Osteocyte (in vitro differentiated cells): ENCODE results near the gene ZNF408. TPM values are rescaled to one million over a fixed set of nuclear protein-coding genes. Genes with fewer than 3 reads are reported as not detected.
"Not testable (repeated sequence)": the region's sequence is repeated elsewhere in the genome, so short reads cannot be mapped to it uniquely, and the experiment has no call there.

ENCODE experiments used
- DNase-seq: peaks from one replicate; pipeline ENCODE4 v3.0.0; 2021; ENCODE audit warnings: mixed read lengths; ENCODE audit not compliant: unreplicated experiment; ENCODE audit errors: extremely low spot score
- H3K27ac Mint-ChIP-seq: one replicate; pipeline ENCODE4 v1.8.0; 2021; ENCODE audit warnings: mild to moderate bottlenecking, mixed read lengths; ENCODE audit not compliant: unreplicated experiment
- H3K27me3 Mint-ChIP-seq: one replicate; pipeline ENCODE4 v1.8.0; 2021; ENCODE audit warnings: mixed read lengths; ENCODE audit not compliant: unreplicated experiment
- H3K36me3 Mint-ChIP-seq: one replicate; pipeline ENCODE4 v1.8.0; 2021; ENCODE audit warnings: mixed read lengths; ENCODE audit not compliant: unreplicated experiment
- H3K4me1 Mint-ChIP-seq: one replicate; pipeline ENCODE4 v1.8.0; 2021; ENCODE audit warnings: mixed read lengths; ENCODE audit not compliant: unreplicated experiment
- H3K4me3 Mint-ChIP-seq: one replicate; pipeline ENCODE4 v1.8.0; 2021; ENCODE audit warnings: mild to moderate bottlenecking, moderate library complexity, mixed read lengths; ENCODE audit not compliant: unreplicated experiment
- H3K9me3 Mint-ChIP-seq: one replicate; pipeline ENCODE4 v1.8.0; 2021; ENCODE audit warnings: mixed read lengths; ENCODE audit not compliant: unreplicated experiment
- CTCF ChIP-seq: fragments of 200-600 bp; sonication (generic); IDR thresholded peaks from 2 replicates; pipeline ENCODE4 v1.5.0; 2021; ENCODE audit warnings: antibody characterized with exemption, mild to moderate bottlenecking, moderate library complexity
- total RNA-seq: library from RNA; stranded (reverse); gene quantifications from 2 replicates; pipeline ENCODE4 v1.2.1, GENCODE V29; 2021

Gene ZNF408
- total RNA-seq, 1 donor from 2014 or later: 11.2 TPM

GRCh38 chr11:46712874-46713576 is 12.2 kb downstream of the ZNF408 start:
- TF ChIP-seq CTCF: no peak
- Mint-ChIP-seq H3K4me1 (peaks cover 24% of the 10 kb centered on the region), H3K27me3 (no peaks in the 10 kb centered on the region), H3K27ac (no peak overlapping the region), H3K36me3 (no peaks in the 10 kb centered on the region), H3K4me3 (no peak overlapping the region), H3K9me3 (no peaks in the 10 kb centered on the region)
- DNase-seq: no peak

DNA sequence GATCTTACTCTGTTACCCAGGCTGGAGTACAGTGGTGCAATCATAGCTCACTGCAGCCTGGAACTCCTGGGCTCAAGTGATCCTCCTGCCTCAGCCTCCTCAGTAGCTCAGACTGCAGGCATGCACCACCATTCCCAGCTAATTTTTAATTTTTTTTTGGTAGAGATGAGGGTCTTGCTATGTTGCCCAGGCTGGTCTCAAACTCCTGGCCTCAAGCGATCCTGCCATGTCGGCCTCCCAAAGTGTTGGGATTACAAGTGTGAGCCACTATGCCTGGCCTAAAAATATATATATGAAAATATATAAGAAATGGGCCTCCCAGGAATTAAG is 17.0 kb downstream of the ZNF408 start:
- not testable (repeated sequence) for DNase-seq, H3K27ac Mint-ChIP-seq, H3K36me3 Mint-ChIP-seq, H3K4me3 Mint-ChIP-seq, H3K9me3 Mint-ChIP-seq, H3K27me3 Mint-ChIP-seq
- peaks cover 24% of the 10 kb centered on the region for H3K4me1 Mint-ChIP-seq

DNA sequence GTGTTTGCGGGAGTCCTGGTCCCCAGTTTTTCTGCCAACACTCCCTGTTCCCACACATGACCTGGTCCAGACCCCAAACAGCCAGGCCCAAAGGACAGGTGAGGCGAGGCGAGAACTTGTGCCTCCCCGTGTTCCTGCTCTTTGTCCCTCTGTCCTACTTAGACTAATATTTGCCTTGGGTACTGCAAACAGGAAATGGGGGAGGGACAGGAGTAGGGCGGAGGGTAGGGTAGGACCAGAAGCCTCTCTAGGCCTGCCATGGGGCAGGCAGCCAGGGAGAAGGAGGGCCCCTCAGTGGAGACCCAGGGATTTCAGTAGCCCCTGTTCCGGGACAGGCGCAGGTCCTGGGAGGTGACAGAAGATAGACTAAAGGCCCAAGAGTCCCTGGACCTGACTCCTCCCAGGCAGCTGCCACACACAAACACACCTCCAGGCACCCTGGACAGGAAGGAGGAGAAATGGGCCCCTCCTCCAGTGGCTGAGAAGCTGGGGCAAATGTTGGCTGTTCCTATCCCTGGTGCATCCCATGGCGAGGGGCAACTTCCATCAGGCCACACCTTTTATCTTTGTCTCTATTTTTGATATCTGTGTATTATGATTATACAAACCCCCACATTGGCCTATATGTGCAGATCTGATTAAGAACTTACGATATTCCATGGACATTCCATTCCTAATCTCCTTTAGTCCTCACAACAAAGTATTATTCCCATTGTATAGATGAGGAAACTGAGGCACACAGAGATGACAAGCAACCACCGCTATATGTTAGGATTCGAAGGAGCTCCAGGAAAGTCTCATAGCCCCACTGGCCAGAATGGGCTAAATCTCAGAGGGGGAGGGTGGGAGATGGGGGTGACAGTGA is 17.6 kb downstream of the ZNF408 start:
- Mint-ChIP-seq H3K4me3 (no peak overlapping the region), H3K9me3 (no peaks in the 10 kb centered on the region), H3K4me1 (peaks cover 24% of the 10 kb centered on the region), H3K36me3 (no peaks in the 10 kb centered on the region), H3K27me3 (no peaks in the 10 kb centered on the region), H3K27ac (no peak overlapping the region)
- no peak for DNase-seq
- TF ChIP-seq CTCF: no peak

DNA sequence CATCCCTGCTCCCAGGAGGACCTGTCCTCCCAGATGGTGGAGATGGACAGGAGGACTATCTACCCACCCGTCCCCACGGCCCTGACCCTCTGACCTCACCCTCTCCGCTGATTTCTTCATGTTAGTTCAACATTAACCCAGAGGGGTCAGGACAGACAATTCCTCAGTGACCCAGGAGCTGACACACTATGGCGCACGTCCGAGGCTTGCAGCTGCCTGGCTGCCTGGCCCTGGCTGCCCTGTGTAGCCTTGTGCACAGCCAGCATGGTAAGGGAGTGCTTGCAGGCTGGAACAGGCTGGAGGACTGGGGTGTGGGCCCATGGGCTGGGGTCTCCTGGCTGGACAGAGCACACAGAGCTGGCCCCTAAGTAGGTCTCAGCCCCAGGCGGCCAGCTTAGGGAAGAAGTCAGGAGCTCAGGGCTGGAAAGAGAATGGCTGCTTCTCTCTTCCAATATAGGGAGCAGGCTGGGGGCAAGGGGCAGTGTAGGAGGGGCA is 18.3 kb downstream of the ZNF408 start, which contains the start of gene F2:
Gene F2, plus strand, starts transcription at position 166 of the 495 bp plus-strand sequence. Its CDS starts 23 bp downstream, at position 189.
- DNase-seq: no peak
- no peak within 1 kb of the TSS for H3K27ac Mint-ChIP-seq
- no peaks in the 10 kb centered on the region for H3K36me3 Mint-ChIP-seq
- H3K4me1 Mint-ChIP-seq: peaks cover 22% of the 10 kb centered on the region
- TF ChIP-seq CTCF: no peak
- H3K4me3 Mint-ChIP-seq: no peak within 1 kb of the TSS
- H3K9me3 Mint-ChIP-seq: no peaks in the 10 kb centered on the region
- no peaks in the 10 kb centered on the region for H3K27me3 Mint-ChIP-seq

DNA sequence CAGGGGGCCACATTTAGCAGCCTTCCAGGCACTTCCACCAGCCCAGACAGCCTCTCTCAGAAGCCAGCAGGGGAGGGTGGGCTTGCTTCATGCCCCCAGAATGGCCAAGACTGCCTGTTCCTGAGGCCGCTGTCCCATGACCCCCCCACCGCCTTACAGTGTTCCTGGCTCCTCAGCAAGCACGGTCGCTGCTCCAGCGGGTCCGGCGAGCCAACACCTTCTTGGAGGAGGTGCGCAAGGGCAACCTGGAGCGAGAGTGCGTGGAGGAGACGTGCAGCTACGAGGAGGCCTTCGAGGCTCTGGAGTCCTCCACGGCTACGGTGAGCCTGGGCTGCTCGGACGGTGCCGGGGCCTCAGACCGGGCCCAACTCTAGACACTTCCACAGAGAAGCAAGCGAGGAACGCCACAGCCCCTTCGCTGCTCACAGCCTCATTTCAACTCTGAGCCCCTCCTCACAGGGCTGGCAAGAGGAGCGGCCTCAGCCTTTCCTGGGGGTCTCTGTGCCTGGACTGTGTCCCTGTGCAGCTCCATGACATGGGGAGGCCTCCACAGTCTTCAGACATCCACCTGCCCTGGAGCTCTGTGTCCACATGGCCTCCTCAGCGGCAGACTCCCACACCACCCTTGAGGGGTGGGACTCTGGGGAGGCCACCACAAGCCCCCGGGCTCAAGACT is 18.9 kb downstream of the ZNF408 start:
- no peaks in the 10 kb centered on the region for H3K36me3 Mint-ChIP-seq
- no peak overlapping the region for H3K4me3 Mint-ChIP-seq
- H3K9me3 Mint-ChIP-seq: no peaks in the 10 kb centered on the region
- DNase-seq: no peak
- TF ChIP-seq CTCF: no peak
- no peak overlapping the region for H3K27ac Mint-ChIP-seq
- peaks cover 16% of the 10 kb centered on the region for H3K4me1 Mint-ChIP-seq
- no peaks in the 10 kb centered on the region for H3K27me3 Mint-ChIP-seq
